Uterus (tissue), 4 donors: ENCODE results near the gene MED17. TPM values are rescaled to one million over a fixed set of nuclear protein-coding genes. Genes with fewer than 3 reads are reported as not detected.

Experiments used
- DNase-seq, 2 donors: peaks; one replicate each; pipeline ENCODE4 v3.0.0-alpha.2; 2019 to 2020
- H3K27ac ChIP-seq, 2 donors: fragments of 200-600 bp; sonication (generic); 1 replicate in 1 of 2; 2 replicates in 1 of 2; pipeline ENCODE4 v1.5.1; 2016 to 2018
- H3K27me3 ChIP-seq, 2 donors: fragments of 200-600 bp; sonication (generic); one replicate each; pipeline ENCODE4 v1.5.1; 2018 to 2019; ENCODE audit warnings: control low read depth in 1 of 2
- H3K36me3 ChIP-seq, 2 donors: fragments of 200-600 bp; sonication (generic); one replicate each; pipeline ENCODE4 v1.5.1; 2019; ENCODE audit warnings: control low read depth in 1 of 2
- H3K4me1 ChIP-seq, 2 donors: fragments of 200-600 bp; sonication (generic); one replicate each; pipeline ENCODE4 v1.5.1; 2018 to 2019; ENCODE audit warnings: control low read depth in 1 of 2
- H3K4me3 ChIP-seq, 2 donors: fragments of 200-600 bp; sonication (generic); 1 replicate in 1 of 2; 2 replicates in 1 of 2; pipeline ENCODE4 v1.5.1; 2018 to 2019; ENCODE audit warnings: mild to moderate bottlenecking in 1 of 2
- H3K9me3 ChIP-seq, 2 donors: fragments of 200-600 bp; sonication (generic); one replicate each; pipeline ENCODE4 v1.5.1; 2019; ENCODE audit warnings: control low read depth in 1 of 2
- CTCF ChIP-seq, 4 experiments: fragments of 200-600 bp in 2 of 4; fragments of 450-650 bp in 2 of 4; sonication (generic) in 2 of 4; IDR thresholded peaks; one replicate each; pipeline ENCODE4 v1.5.1; 2016 to 2019; ENCODE audit warnings: antibody characterized with exemption in 4 of 4, mild to moderate bottlenecking in 2 of 4, moderate library complexity in 1 of 4
- POLR2A ChIP-seq, 2 donors: fragments of 450-650 bp; IDR thresholded peaks; one replicate each; pipeline ENCODE4 v1.6.1; 2016; ENCODE audit warnings: antibody characterized with exemption in 2 of 2, mild to moderate bottlenecking in 1 of 2, moderate library complexity in 1 of 2
- intact Hi-C: fragments of 100-400 bp; cut with DNase I; formaldehyde crosslinking; loops from one replicate; pipeline ENCODE4 v1.15.1; 2023; ENCODE audit warnings: low total_unique reads
- total RNA-seq, 4 donors: library from RNA; depleted of rRNA in 3 of 4; stranded (reverse); fragments of >200 nt in 3 of 4; gene quantifications; one replicate each; pipeline versions ENCODE4 v1.1.0 to v1.2.4, GENCODE V29; 2014 to 2023
- donor health status: DM: yes; HTN: yes; CAD: no.

The MED17 gene
- 10 to 100 TPM; 35.1 to 64.8 (median 56.4) TPM for total RNA-seq

DNA sequence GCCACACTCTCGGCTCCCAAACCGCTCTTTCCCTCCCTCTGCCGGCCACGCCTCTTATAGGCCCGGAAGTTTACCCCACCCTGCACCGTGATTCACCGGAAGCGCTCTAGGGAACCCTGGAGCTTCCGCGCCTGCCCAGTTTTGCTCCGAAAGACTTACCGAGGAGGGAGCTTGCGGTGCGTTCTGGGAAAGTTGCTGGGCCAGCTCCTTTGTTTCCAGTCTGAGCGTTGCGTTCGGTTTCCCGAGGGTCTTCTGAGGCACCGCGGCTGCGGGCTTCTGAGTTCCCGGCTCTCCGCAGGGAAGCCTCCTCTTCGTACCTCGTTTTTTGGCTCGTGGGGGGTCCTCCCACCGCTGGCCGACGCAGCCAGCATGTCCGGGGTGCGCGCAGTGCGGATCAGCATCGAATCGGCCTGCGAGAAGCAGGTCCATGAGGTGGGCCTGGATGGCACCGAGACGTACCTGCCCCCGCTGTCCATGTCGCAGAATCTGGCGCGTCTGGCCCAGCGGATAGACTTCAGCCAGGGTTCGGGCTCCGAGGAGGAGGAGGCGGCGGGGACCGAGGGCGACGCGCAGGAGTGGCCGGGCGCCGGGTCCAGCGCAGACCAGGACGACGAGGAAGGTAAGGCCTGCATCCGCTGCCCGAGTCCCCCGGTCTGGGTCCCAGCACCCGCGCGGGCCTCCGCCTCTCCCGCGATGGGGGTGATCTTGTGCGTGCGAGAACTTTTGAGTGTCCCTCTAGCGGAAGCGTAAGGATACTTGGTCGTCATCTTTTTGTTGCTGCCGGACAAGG, at the start of gene MED17:
Gene MED17 (plus strand): TSS at position 138 of the 790 bp plus-strand sequence. CDS start 232 bp downstream, at position 370.
- peak within 1 kb of the TSS; percentile 87 to 93 for H3K4me3 ChIP-seq
- no peaks in the 10 kb centered on the region for H3K27me3 ChIP-seq
- H3K27ac ChIP-seq = peak within 1 kb of the TSS; percentile 80 to 94
- DNase-seq = peak; percentile 90 to 92
- H3K36me3 ChIP-seq = no peaks in the 10 kb centered on the region
- TF ChIP-seq CTCF (IDR thresholded peaks at IDR 0.05) = peak; percentile 41 to 57 (median 53)
- TF ChIP-seq POLR2A (IDR thresholded peaks at IDR 0.05) = peak; percentile 80 to 88
- no peaks in the 10 kb centered on the region for H3K9me3 ChIP-seq
- peaks cover 8 to 10% of the 10 kb centered on the region in 2 donors for H3K4me1 ChIP-seq
- intact Hi-C loops = no loop called here

- Histone ChIP-seq H3K27ac (no peak overlapping the region), H3K9me3 (no peaks in the 10 kb centered on the region), H3K36me3 (no peaks in the 10 kb centered on the region), H3K4me1 (peaks cover 5 to 12% of the 10 kb centered on the region in 2 donors), H3K4me3 (no peak overlapping the region), H3K27me3 (no peaks in the 10 kb centered on the region)
- intact Hi-C loops = no loop called here
- DNase-seq = no peak
- TF ChIP-seq CTCF (IDR thresholded peaks at IDR 0.05) (no peak), POLR2A (IDR thresholded peaks at IDR 0.05) (no peak)
These were observed 49.5 kb upstream of the MED17 start for GRCh38 chr11:93734427-93735222.

- no peak for TF ChIP-seq CTCF (IDR thresholded peaks at IDR 0.05)
- no peak for TF ChIP-seq POLR2A (IDR thresholded peaks at IDR 0.05)
- no peak for DNase-seq
- Histone ChIP-seq H3K27me3 (no peaks in the 10 kb centered on the region), H3K27ac (no peak overlapping the region), H3K9me3 (no peaks in the 10 kb centered on the region), H3K36me3 (no peaks in the 10 kb centered on the region), H3K4me3 (no peak overlapping the region), H3K4me1 (peaks cover 5 to 12% of the 10 kb centered on the region in 2 donors)
- intact Hi-C loops = no loop called here
These were observed 48.5 kb upstream of the MED17 start for GRCh38 chr11:93735627-93736026.

GRCh38 chr11:93736129-93736528, 48.0 kb upstream of the MED17 start:
- TF ChIP-seq CTCF (IDR thresholded peaks at IDR 0.05) = no peak
- no peak for TF ChIP-seq POLR2A (IDR thresholded peaks at IDR 0.05)
- Histone ChIP-seq H3K4me1 (peaks cover 5 to 12% of the 10 kb centered on the region in 2 donors), H3K27me3 (no peaks in the 10 kb centered on the region), H3K27ac (no peak overlapping the region), H3K9me3 (no peaks in the 10 kb centered on the region), H3K4me3 (no peak overlapping the region), H3K36me3 (no peaks in the 10 kb centered on the region)
- intact Hi-C loops = no loop called here
- DNase-seq = no peak
